Endothelial cell (in vitro differentiated cells): ENCODE measurements around the gene OFD1. TPM values are rescaled to one million over a fixed set of nuclear protein-coding genes. Genes with fewer than 3 reads are reported as not detected.

Experiments
- DNase-seq: peaks from one replicate; pipeline ENCODE4 v3.0.0; 2021; ENCODE audit warnings: low spot score
- H3K27ac Mint-ChIP-seq: one replicate; pipeline ENCODE4 v1.8.0; 2021; ENCODE audit warnings: mixed read lengths, inconsistent platforms; ENCODE audit not compliant: unreplicated experiment
- H3K27me3 Mint-ChIP-seq: one replicate; pipeline ENCODE4 v1.8.0; 2021; ENCODE audit warnings: mild to moderate bottlenecking, moderate library complexity, mixed read lengths, inconsistent platforms; ENCODE audit not compliant: unreplicated experiment
- H3K36me3 Mint-ChIP-seq: one replicate; pipeline ENCODE4 v1.8.0; 2021; ENCODE audit warnings: mild to moderate bottlenecking, low read depth, mixed read lengths, inconsistent platforms; ENCODE audit not compliant: unreplicated experiment
- H3K4me1 Mint-ChIP-seq: one replicate; pipeline ENCODE4 v1.8.0; 2021; ENCODE audit warnings: mild to moderate bottlenecking, mixed read lengths, inconsistent platforms; ENCODE audit not compliant: unreplicated experiment
- H3K4me3 Mint-ChIP-seq: one replicate; pipeline ENCODE4 v1.8.0; 2021; ENCODE audit warnings: mild to moderate bottlenecking, mixed read lengths, inconsistent platforms; ENCODE audit not compliant: unreplicated experiment
- H3K9me3 Mint-ChIP-seq: one replicate; pipeline ENCODE4 v1.8.0; 2021; ENCODE audit warnings: mixed read lengths, inconsistent platforms; ENCODE audit not compliant: unreplicated experiment
- total RNA-seq: library from RNA; stranded (reverse); fragmentation: NEBNext Ultra II Directional; extraction: Animal tissue kit (Norgen Biotek cat#: 25700); gene quantifications from one replicate; pipeline ENCODE4 v1.2.1, GENCODE V29; 2021; ENCODE audit not compliant: unreplicated experiment
- TF ChIP-seq, protein P1 (sequence below): fragments of 200-600 bp; sonication (generic); IDR thresholded peaks from one replicate; pipeline ENCODE4 v1.5.0; 2021; ENCODE audit warnings: antibody characterized with exemption; ENCODE audit not compliant: unreplicated experiment

The OFD1 gene
- total RNA-seq, 1 donor from 2014 or later = 17.7 TPM

DNA sequence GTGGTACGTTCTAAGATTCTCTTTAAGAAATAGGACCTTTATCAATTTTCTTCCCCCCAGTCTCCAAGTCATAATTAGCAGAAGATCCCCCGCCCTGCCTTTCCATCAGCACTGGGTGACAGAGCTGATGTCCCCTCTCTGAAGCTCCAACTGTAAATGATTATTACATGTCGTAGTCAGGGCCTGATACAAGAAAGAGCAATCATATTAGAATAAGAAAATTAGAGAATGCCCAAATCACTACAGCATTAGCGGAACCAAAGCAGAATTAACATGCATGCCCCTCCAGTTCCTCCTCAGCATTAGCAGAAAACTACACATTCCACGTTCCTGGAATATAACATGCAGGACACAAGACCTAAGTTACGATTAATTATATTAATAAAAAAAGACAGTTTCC lies 81.6 kb downstream of the OFD1 start:
- Mint-ChIP-seq H3K27me3 (peaks cover 4% of the 10 kb centered on the region), H3K4me1 (peaks cover 7% of the 10 kb centered on the region), H3K27ac (no peak overlapping the region), H3K36me3 (peaks cover 4% of the 10 kb centered on the region), H3K9me3 (no peaks in the 10 kb centered on the region), H3K4me3 (no peak overlapping the region)
- DNase-seq = no peak
- TF ChIP-seq, protein P1, sequence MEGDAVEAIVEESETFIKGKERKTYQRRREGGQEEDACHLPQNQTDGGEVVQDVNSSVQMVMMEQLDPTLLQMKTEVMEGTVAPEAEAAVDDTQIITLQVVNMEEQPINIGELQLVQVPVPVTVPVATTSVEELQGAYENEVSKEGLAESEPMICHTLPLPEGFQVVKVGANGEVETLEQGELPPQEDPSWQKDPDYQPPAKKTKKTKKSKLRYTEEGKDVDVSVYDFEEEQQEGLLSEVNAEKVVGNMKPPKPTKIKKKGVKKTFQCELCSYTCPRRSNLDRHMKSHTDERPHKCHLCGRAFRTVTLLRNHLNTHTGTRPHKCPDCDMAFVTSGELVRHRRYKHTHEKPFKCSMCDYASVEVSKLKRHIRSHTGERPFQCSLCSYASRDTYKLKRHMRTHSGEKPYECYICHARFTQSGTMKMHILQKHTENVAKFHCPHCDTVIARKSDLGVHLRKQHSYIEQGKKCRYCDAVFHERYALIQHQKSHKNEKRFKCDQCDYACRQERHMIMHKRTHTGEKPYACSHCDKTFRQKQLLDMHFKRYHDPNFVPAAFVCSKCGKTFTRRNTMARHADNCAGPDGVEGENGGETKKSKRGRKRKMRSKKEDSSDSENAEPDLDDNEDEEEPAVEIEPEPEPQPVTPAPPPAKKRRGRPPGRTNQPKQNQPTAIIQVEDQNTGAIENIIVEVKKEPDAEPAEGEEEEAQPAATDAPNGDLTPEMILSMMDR = no peak

DNA sequence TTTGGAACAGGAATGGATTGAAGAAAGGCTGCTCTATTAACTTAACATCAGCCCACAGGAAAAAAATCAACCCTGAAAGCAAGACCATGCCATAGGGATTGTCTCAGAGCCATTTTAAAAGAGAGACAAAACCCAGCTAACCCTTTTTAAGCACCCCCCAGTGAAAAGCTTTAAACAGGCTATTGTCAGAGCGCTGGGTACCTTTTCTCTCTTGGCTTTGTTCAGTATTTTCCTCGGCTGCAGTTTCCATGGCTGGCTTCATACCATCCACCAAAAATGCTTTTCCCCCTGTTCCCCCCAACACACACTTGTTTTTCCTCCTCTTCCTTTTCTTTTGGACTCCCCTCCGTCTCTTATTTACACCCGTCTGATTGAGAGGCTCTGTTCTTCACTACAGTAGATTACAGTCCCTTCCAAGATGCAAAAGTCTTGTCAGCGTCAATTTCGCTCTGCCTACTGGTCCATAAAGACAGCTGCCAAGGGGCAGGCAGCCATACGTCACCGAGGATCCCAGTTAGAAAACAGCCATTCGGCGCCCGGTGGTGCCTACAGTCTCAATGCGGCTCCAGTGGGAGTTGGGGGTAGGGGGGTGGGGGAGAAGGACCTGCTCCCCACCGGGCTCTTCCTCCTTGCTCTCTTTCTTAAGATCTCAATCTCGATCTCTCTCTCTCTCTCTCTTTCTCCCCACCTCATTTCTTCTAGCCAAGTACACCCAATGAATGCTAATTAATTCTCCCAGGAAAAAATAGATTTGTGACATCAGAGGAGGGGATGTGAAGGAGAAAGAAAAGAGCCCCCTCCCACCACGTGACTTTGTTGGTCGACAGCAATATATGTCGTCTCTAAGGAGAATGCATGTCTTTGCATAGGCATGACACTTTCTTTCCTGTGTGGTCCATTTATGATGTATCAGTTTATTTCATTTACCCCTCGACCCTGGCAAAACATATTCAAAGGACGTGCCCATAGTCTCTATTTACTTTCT lies 82.4 kb downstream of the OFD1 start, which contains the start of gene GPM6B:
Gene GPM6B, minus strand, starts transcription at position 451 of the 985 bp plus-strand sequence. Its CDS starts 189 bp downstream, at position 262.
- no peak within 1 kb of the TSS for H3K4me3 Mint-ChIP-seq
- peaks cover 7% of the 10 kb centered on the region for H3K4me1 Mint-ChIP-seq
- no peak for DNase-seq
- peaks cover 4% of the 10 kb centered on the region for H3K27me3 Mint-ChIP-seq
- H3K36me3 Mint-ChIP-seq = peaks cover 4% of the 10 kb centered on the region
- TF ChIP-seq, protein P1 = no peak
- H3K9me3 Mint-ChIP-seq = no peaks in the 10 kb centered on the region
- H3K27ac Mint-ChIP-seq = no peak within 1 kb of the TSS

Other genes with a start within 250 kb of the OFD1 start
- not detected for gene EGFL6, start 165.1 kb upstream of the OFD1 start, total RNA-seq
- gene TCEANC, start 81.6 kb upstream of the OFD1 start, total RNA-seq = 3.8 TPM
- gene RAB9A, start 45.6 kb upstream of the OFD1 start, total RNA-seq = 11.2 TPM
- gene TRAPPC2, start 128 bp upstream of the OFD1 start, total RNA-seq = 12.4 TPM
- 18.8 TPM for gene GPM6B, start 82.3 kb downstream of the OFD1 start, total RNA-seq